H1 (cell line): ENCODE measurements around the gene COPS6. TPM values are rescaled to one million over a fixed set of nuclear protein-coding genes. Genes with fewer than 3 reads are reported as not detected.

Experiments
- CTCF ChIA-PET: fragments of 300-600 bp; sonication (Branson Sonifier 250); formaldehyde crosslinking; loops from one replicate; lab custom pipeline; 2021; ENCODE audit not compliant: partially characterized antibody; lab: Charles Lee
- POLR2A ChIA-PET: fragments of 300-600 bp; sonication (Branson Sonifier 250); formaldehyde crosslinking; loops from one replicate; lab custom pipeline; 2021; ENCODE audit warnings: inconsistent platforms; ENCODE audit not compliant: partially characterized antibody; lab: Charles Lee
- DNase-seq, 2 experiments: peaks; one replicate each; pipeline versions ENCODE4 v3.0.0 to v3.0.0-alpha.2; 2010 to 2022; ENCODE audit warnings: low spot score in 2 of 2, low read depth in 1 of 2, mixed read lengths in 1 of 2
- FAIRE-seq: peaks from 2 replicates; lab custom pipeline; 2011; peaks lifted over from hg19 to GRCh38; lab: Jason Lieb, UNC
- H2AFZ ChIP-seq: 2 replicates; pipeline ENCODE4 v1.8.1; 2012; ENCODE audit warnings: low read length, inconsistent platforms
- H2AK5ac ChIP-seq: 2 replicates; pipeline ENCODE4 v1.6.1; 2013; ENCODE audit warnings: low read depth, low read length
- H2BK120ac ChIP-seq: replicated peaks from 2 replicates; pipeline ENCODE3; 2013; ENCODE audit warnings: low read depth, low read length, inconsistent platforms
- H2BK12ac ChIP-seq: 2 replicates; pipeline ENCODE4 v1.6.1; 2013; ENCODE audit warnings: low read depth, low read length
- H2BK15ac ChIP-seq: 2 replicates; pipeline ENCODE4 v1.6.1; 2013; ENCODE audit warnings: low read length
- H2BK20ac ChIP-seq: 2 replicates; pipeline ENCODE4 v1.6.1; 2013; ENCODE audit warnings: low read length
- H2BK5ac ChIP-seq: 2 replicates; pipeline ENCODE4 v1.6.1; 2013; ENCODE audit warnings: low read depth, low read length
- H3K14ac ChIP-seq: 2 replicates; pipeline ENCODE4 v1.6.1; 2013; ENCODE audit warnings: inconsistent platforms; ENCODE audit not compliant: insufficient read length
- H3K18ac ChIP-seq: 2 replicates; pipeline ENCODE4 v1.6.1; 2013; ENCODE audit warnings: low read length; ENCODE audit errors: extremely low read depth
- H3K23ac ChIP-seq: 2 replicates; pipeline ENCODE4 v1.6.1; 2013; ENCODE audit warnings: inconsistent platforms; ENCODE audit not compliant: insufficient read length
- H3K23me2 ChIP-seq: 2 replicates; pipeline ENCODE4 v1.6.1; 2013; ENCODE audit warnings: low read depth, low read length
- H3K27ac ChIP-seq: 2 replicates; pipeline ENCODE4 v1.6.1; 2011; ENCODE audit warnings: low read depth, low read length, inconsistent platforms
- H3K27me3 ChIP-seq, 4 experiments: replicated peaks in 1 of 4; 1 replicate in 1 of 4; 2 replicates in 3 of 4; pipeline versions ENCODE4 v1.6.1 to v1.8.1; 2011 to 2013; ENCODE audit warnings: low read length in 3 of 4, mild to moderate bottlenecking in 3 of 4, inconsistent platforms in 2 of 4, mixed read lengths in 2 of 4, moderate library complexity in 1 of 4; ENCODE audit not compliant: control insufficient read depth in 3 of 4, insufficient read depth in 3 of 4; ENCODE audit errors: extremely low read depth in 1 of 4
- H3K36me3 ChIP-seq, 4 experiments: 2 replicates each; pipeline versions ENCODE4 v1.6.1 to v1.8.1; 2011 to 2013; ENCODE audit warnings: mild to moderate bottlenecking in 4 of 4, low read length in 3 of 4, moderate library complexity in 2 of 4, control low read depth in 1 of 4, inconsistent platforms in 1 of 4; ENCODE audit not compliant: insufficient read depth in 4 of 4, control insufficient read depth in 2 of 4
- H3K4ac ChIP-seq: replicated peaks from 2 replicates; pipeline ENCODE3; 2013; ENCODE audit warnings: low read length, low read depth, mixed read lengths, inconsistent platforms; ENCODE audit not compliant: insufficient read length
- H3K4me1 ChIP-seq, 4 experiments: replicated peaks in 1 of 4; 1 replicate in 1 of 4; 2 replicates in 3 of 4; pipeline versions ENCODE4 v1.6.1 to v1.8.1; 2011 to 2013; ENCODE audit warnings: low read length in 3 of 4, inconsistent platforms in 2 of 4, mixed read lengths in 1 of 4; ENCODE audit not compliant: insufficient read depth in 4 of 4, control insufficient read depth in 3 of 4
- H3K4me2 ChIP-seq, 2 experiments: 2 replicates each; pipeline versions ENCODE4 v1.6.1 to v1.8.1; 2011 to 2013; ENCODE audit warnings: low read depth in 2 of 2, low read length in 2 of 2, control low read depth in 1 of 2, inconsistent platforms in 1 of 2, mild to moderate bottlenecking in 1 of 2; ENCODE audit not compliant: insufficient read depth in 1 of 2
- H3K4me3 ChIP-seq, 4 experiments: fragments of 200-600, 300-600 bp in 1 of 4; sonication (generic), shearing (Covaris generic), sonication (Bioruptor Twin) in 1 of 4; 2 replicates each; pipeline versions ENCODE4 v1.5.1 to v1.8.1; 2011 to 2016; ENCODE audit warnings: low read length in 4 of 4, low read depth in 3 of 4, control low read depth in 2 of 4, inconsistent platforms in 2 of 4, mild to moderate bottlenecking in 2 of 4, mixed read lengths in 1 of 4, moderate library complexity in 1 of 4; ENCODE audit not compliant: insufficient read depth in 2 of 4; ENCODE audit errors: extremely low read depth in 1 of 4
- H3K56ac ChIP-seq: replicated peaks from 2 replicates; pipeline ENCODE3; 2013; ENCODE audit warnings: low read depth, mild to moderate bottlenecking, mixed read lengths, low read length, inconsistent platforms; ENCODE audit not compliant: insufficient read length
- H3K79me1 ChIP-seq: 2 replicates; pipeline ENCODE4 v1.6.1; 2013; ENCODE audit warnings: low read depth, low read length, control low read depth
- H3K79me2 ChIP-seq, 2 experiments: 2 replicates each; pipeline versions ENCODE4 v1.6.1 to v1.8.1; 2012 to 2013; ENCODE audit warnings: low read length in 2 of 2, mild to moderate bottlenecking in 2 of 2, inconsistent platforms in 1 of 2; ENCODE audit not compliant: insufficient read depth in 2 of 2, control insufficient read depth in 1 of 2
- H3K9ac ChIP-seq, 4 experiments: replicated peaks in 1 of 4; 1 replicate in 1 of 4; 2 replicates in 3 of 4; pipeline versions ENCODE4 v1.6.1 to v1.8.1; 2011 to 2013; ENCODE audit warnings: low read depth in 3 of 4, low read length in 3 of 4, control low read depth in 2 of 4, mild to moderate bottlenecking in 2 of 4, moderate library complexity in 2 of 4, inconsistent platforms in 1 of 4; ENCODE audit errors: extremely low read depth in 1 of 4
- H3K9me3 ChIP-seq, 2 experiments: 2 replicates each; pipeline versions ENCODE4 v1.6.1 to v1.8.1; 2012 to 2013; ENCODE audit warnings: mild to moderate bottlenecking in 2 of 2, moderate library complexity in 2 of 2, control low read depth in 1 of 2, inconsistent platforms in 1 of 2, low read depth in 1 of 2, low read length in 1 of 2, mixed read lengths in 1 of 2; ENCODE audit not compliant: insufficient read depth in 2 of 2
- H4K20me1 ChIP-seq, 2 experiments: replicated peaks in 1 of 2; 2 replicates each; pipeline versions ENCODE3 to v1.8.1; 2011 to 2013; ENCODE audit warnings: inconsistent platforms in 2 of 2, low read length in 2 of 2, mild to moderate bottlenecking in 1 of 2; ENCODE audit not compliant: insufficient read depth in 2 of 2, control insufficient read depth in 1 of 2
- H4K5ac ChIP-seq: 2 replicates; pipeline ENCODE4 v1.6.1; 2013; ENCODE audit warnings: low read length, low read depth, mixed read lengths, inconsistent platforms; ENCODE audit not compliant: insufficient read length
- H4K8ac ChIP-seq: 2 replicates; pipeline ENCODE4 v1.8.0; 2013; ENCODE audit warnings: mild to moderate bottlenecking, moderate library complexity, low read length, inconsistent platforms; ENCODE audit not compliant: insufficient read depth; ENCODE audit errors: extremely low read depth
- H4K91ac ChIP-seq: replicated peaks from 2 replicates; pipeline ENCODE3; 2013; ENCODE audit warnings: low read length, mixed read lengths, inconsistent platforms; ENCODE audit not compliant: insufficient read length
- ASH2L ChIP-seq: fragments of 200-600, 300-600 bp; sonication (generic); IDR thresholded peaks from one replicate; pipeline ENCODE4 v1.7.1; 2017; ENCODE audit warnings: low read length
- HDAC2 ChIP-seq, 2 experiments: fragments of 300-600 bp in 1 of 2; sonication (generic) in 1 of 2; IDR thresholded peaks; 2 replicates each; pipeline ENCODE4 v1.6.1; 2011 to 2012; ENCODE audit warnings: low read depth in 2 of 2, low read length in 2 of 2, mild to moderate bottlenecking in 2 of 2, moderate library complexity in 2 of 2, borderline replicate concordance in 1 of 2, inconsistent platforms in 1 of 2
- KDM5A ChIP-seq: fragments of 200-600 bp; IDR thresholded peaks from 2 replicates; pipeline ENCODE4 v1.7.1; 2012; ENCODE audit warnings: mild to moderate bottlenecking, low read length, inconsistent platforms, mixed read lengths
- PHF8 ChIP-seq: fragments of 200-600 bp; sonication (generic); conservative IDR thresholded peaks from 2 replicates; pipeline ENCODE4 v1.7.1; 2012; ENCODE audit warnings: low read depth, mild to moderate bottlenecking, inconsistent platforms, low read length, moderate library complexity
- SP2 ChIP-seq: IDR thresholded peaks from 2 replicates; pipeline ENCODE4 v1.6.1; 2012; ENCODE audit warnings: mild to moderate bottlenecking, low read length, inconsistent platforms
- WGBS, 2 experiments: shearing (Covaris generic) in 1 of 2; methylation state at CpG; one replicate each; pipeline versions ENCODE4 v1.1.6 to v1.1.7; 2013 to 2015; ENCODE audit warnings: low lambda C conversion rate in 2 of 2, mixed read lengths in 2 of 2, inconsistent platforms in 1 of 2, low coverage in 1 of 2, missing lambda C conversion rate in 1 of 2; ENCODE audit not compliant: insufficient replicate concordance in 2 of 2, insufficient coverage in 1 of 2, insufficient read length in 1 of 2; ENCODE audit errors: extremely low coverage in 1 of 2, missing lambda C conversion rate in 1 of 2; 5-methylcytosine and 5-hydroxymethylcytosine counted together
- polyA plus RNA-seq, 7 experiments: library from polyadenylated mRNA; depleted of rRNA in 3 of 7; stranded (reverse) in 5 of 7; unstranded in 2 of 7; fragments of >200 nt in 5 of 7; fragments of 200-250 nt in 2 of 7; gene quantifications; 1 replicate in 5 of 7; 2 replicates in 1 of 7; 4 replicates in 1 of 7; pipeline versions ENCODE4 v1.2.1 to v1.2.3, GENCODE V29; 2011 to 2013; ENCODE audit warnings: missing spikeins in 2 of 7, mixed read lengths in 2 of 7
- total RNA-seq: library from RNA; stranded (reverse); fragmentation: NEBNext Ultra II Directional; extraction: Animal tissue kit (Norgen Biotek cat#: 25700); gene quantifications from 2 replicates; pipeline ENCODE4 v1.2.1, GENCODE V29; 2021
- TF ChIP-seq, protein P1 (sequence below): IDR thresholded peaks from 2 replicates; pipeline ENCODE4 v1.6.1; 2012; ENCODE audit warnings: low read length, inconsistent platforms
- TF ChIP-seq, protein P2 (sequence below): IDR thresholded peaks from 2 replicates; pipeline ENCODE4 v1.6.1; 2012; ENCODE audit warnings: inconsistent platforms

The COPS6 gene
- total and polyA plus RNA-seq, 2 of the 8 experiments (the other 6 are each of a cell fraction or from before 2014, with no cell fraction given) = 127 to 225 TPM

DNA sequence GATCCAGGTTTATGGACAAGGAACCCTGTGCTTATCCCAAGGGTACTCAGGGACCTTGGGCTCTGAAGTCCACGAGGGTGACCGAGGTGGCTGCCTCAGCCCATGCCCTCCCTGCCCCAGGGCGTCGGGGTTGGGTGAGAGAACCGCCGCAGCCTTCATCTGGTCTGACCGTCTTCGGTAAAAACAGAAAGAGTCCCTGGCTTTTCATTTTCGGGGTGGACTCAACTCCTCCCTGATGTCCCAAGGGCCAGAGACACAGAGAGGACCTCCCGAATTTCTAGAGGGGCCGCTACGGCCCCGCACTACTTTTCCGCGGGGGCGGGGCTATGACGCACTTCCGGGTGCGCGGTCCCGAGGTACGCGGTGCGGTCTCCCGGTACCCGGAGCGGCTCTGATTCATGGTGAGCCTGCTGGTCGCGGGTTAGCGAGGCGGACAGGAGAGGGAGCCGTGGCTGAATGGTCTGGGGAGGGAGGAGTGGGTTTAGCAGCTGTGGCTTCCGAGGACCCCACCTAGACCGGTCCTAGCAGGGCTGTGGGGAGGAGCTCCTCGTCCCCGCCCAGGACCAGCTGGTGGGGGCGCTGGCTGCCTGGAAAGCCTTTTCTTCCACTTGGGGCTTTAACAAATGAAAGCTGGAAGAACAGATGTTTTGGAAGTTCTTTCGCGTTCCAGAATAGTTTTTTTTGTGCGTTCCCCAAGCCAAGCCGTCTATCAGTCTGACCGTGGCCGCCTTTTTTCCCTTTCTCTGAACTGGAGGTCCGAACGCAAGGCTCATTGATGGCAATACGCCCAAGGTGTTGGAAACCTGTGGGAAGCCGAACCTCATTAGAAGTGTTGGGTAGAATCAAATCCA, 39.1 kb upstream of the COPS6 start, which contains the start of gene ZSCAN21:
Gene ZSCAN21 (plus strand): TSS at position 334 of the 851 bp plus-strand sequence. CDS start 7,233 bp downstream, outside the sequence.
- Histone ChIP-seq H3K4me3 (peak within 1 kb of the TSS; percentile 79 to 98 (median 86)), H3K56ac (peak within 1 kb of the TSS; percentile 47), H3K14ac (no peak within 1 kb of the TSS), H3K79me1 (peaks cover 7% of the 10 kb centered on the region; the same call in 1 of the 2 replicates), H4K8ac (peak within 1 kb of the TSS; percentile 97; the same call in 1 of the 2 replicates), H4K91ac (no peak within 1 kb of the TSS), H4K20me1 (peaks cover 0 to 2% of the 10 kb centered on the region in 2 experiments), H3K79me2 (peaks cover 0 to 36% of the 10 kb centered on the region in 2 experiments; a peak in 3 of 4 replicates), H3K36me3 (peaks cover 0 to 8% (median 0%) of the 10 kb centered on the region in 4 experiments; a peak in 4 of 8 replicates), H2BK120ac (peak within 1 kb of the TSS; percentile 19), H3K23me2 (peaks cover 6% of the 10 kb centered on the region; the same call in 1 of the 2 replicates), H2BK15ac (no peak within 1 kb of the TSS; the same call in 1 of the 2 replicates), H3K9me3 (no peaks in the 10 kb centered on the region), H2BK20ac (peak within 1 kb of the TSS; percentile 15; the same call in 1 of the 2 replicates), H3K9ac (peak within 1 kb of the TSS; percentile 71 to 91 (median 84)), H3K23ac (no peak within 1 kb of the TSS), H2BK12ac (peak within 1 kb of the TSS; percentile 39; the same call in 1 of the 2 replicates), H3K4me1 (peaks cover 0 to 3% (median 0%) of the 10 kb centered on the region in 4 experiments; a peak in 3 of 7 replicates), H2AK5ac (no peak within 1 kb of the TSS), H3K4ac (no peak within 1 kb of the TSS), H3K4me2 (peak within 1 kb of the TSS; percentile 68 to 76), H2BK5ac (peak within 1 kb of the TSS; percentile 78), H3K18ac (peak within 1 kb of the TSS; percentile 87), H3K27ac (peak within 1 kb of the TSS; percentile 86), H2AFZ (peak within 1 kb of the TSS; percentile 75; the same call in 1 of the 2 replicates), H4K5ac (peak within 1 kb of the TSS; percentile 84), H3K27me3 (peaks cover 0 to 1% (median 0%) of the 10 kb centered on the region in 4 experiments; a peak in 1 of 7 replicates)
- 7% methylated on average over 45 of the region's 47 CpGs; no CpG with 5 or more reads in 1 of the 2 experiments for WGBS, 2 experiments
- POLR2A ChIA-PET = interaction anchor here (0.8 to 18.6 kb wide), 18 partner anchors 9 to 52 kb away, joined by 3 to 294 read pairs (median 3); partner anchors contain the start of genes COPS6, ZKSCAN1 and ZNF3
- FAIRE-seq (no peak), DNase-seq (peak; percentile 34 to 95)
- CTCF ChIA-PET = interaction anchor here (0.6 to 1.4 kb wide), 7 partner anchors 34 to 1288 kb away, joined by 3 to 4 read pairs (median 3); partner anchors contain the start of genes GJC3 and ZKSCAN1
- peak; percentile 96 for TF ChIP-seq PHF8
- TF ChIP-seq KDM5A = peak; percentile 74; the same call in 1 of the 2 replicates
- TF ChIP-seq SP2 = peak; percentile 91
- TF ChIP-seq, protein P1, sequence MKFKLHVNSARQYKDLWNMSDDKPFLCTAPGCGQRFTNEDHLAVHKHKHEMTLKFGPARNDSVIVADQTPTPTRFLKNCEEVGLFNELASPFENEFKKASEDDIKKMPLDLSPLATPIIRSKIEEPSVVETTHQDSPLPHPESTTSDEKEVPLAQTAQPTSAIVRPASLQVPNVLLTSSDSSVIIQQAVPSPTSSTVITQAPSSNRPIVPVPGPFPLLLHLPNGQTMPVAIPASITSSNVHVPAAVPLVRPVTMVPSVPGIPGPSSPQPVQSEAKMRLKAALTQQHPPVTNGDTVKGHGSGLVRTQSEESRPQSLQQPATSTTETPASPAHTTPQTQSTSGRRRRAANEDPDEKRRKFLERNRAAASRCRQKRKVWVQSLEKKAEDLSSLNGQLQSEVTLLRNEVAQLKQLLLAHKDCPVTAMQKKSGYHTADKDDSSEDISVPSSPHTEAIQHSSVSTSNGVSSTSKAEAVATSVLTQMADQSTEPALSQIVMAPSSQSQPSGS = no peak
- TF ChIP-seq ASH2L = peak; percentile 94
- TF ChIP-seq HDAC2 (IDR thresholded peaks at IDR 0.05; ENCODE audit: borderline replicate concordance in 1 of 2, low read depth in 2 of 2, low read length in 2 of 2) = peak in 1 of 2 experiments; percentile 82; a peak in 1 of 4 replicates
- TF ChIP-seq, protein P2, sequence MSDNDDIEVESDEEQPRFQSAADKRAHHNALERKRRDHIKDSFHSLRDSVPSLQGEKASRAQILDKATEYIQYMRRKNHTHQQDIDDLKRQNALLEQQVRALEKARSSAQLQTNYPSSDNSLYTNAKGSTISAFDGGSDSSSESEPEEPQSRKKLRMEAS = peak; percentile 23; the same call in 1 of the 2 replicates
